CD14-positive monocyte (primary cell): ENCODE measurements around the gene GFRA3. TPM values are rescaled to one million over a fixed set of nuclear protein-coding genes. Genes with fewer than 3 reads are reported as not detected.

ENCODE experiments used
- DNase-seq, 3 donors: peaks; one replicate each; pipeline ENCODE4 v3.0.0-alpha.2; 2011 to 2022
- H2AFZ ChIP-seq: 2 replicates; pipeline ENCODE4 v1.6.0; 2012; ENCODE audit warnings: mild to moderate bottlenecking, low read depth, low read length, inconsistent platforms; ENCODE audit not compliant: insufficient read depth, poor library complexity, severe bottlenecking
- H3K27ac ChIP-seq, 2 donors: 1 replicate in 1 of 2; 2 replicates in 1 of 2; pipeline ENCODE4 v1.5.1; 2012 to 2013; ENCODE audit warnings: low read length in 2 of 2, control low read depth in 1 of 2, inconsistent platforms in 1 of 2, low read depth in 1 of 2, mild to moderate bottlenecking in 1 of 2
- H3K27me3 ChIP-seq, 2 donors: one replicate each; pipeline versions ENCODE4 v1.6.0 to v1.6.1; 2011 to 2013; ENCODE audit warnings: low read length in 2 of 2; ENCODE audit not compliant: control insufficient read depth in 2 of 2, insufficient read depth in 2 of 2
- H3K36me3 ChIP-seq, 2 donors: replicated peaks in 1 of 2; 1 replicate in 1 of 2; 2 replicates in 1 of 2; pipeline versions ENCODE4 v1.5.1 to v1.6.1; 2012 to 2013; ENCODE audit warnings: low read length in 2 of 2, control low read depth in 1 of 2, inconsistent platforms in 1 of 2, mild to moderate bottlenecking in 1 of 2; ENCODE audit not compliant: insufficient read depth in 2 of 2, control insufficient read depth in 1 of 2
- H3K4me1 ChIP-seq, 2 donors: 1 replicate in 1 of 2; 2 replicates in 1 of 2; pipeline versions ENCODE4 v1.5.1 to v1.6.1; 2012 to 2013; ENCODE audit warnings: low read length in 2 of 2, control low read depth in 1 of 2, inconsistent platforms in 1 of 2, mild to moderate bottlenecking in 1 of 2, moderate library complexity in 1 of 2; ENCODE audit not compliant: insufficient read depth in 2 of 2, control insufficient read depth in 1 of 2
- H3K4me2 ChIP-seq: replicated peaks from 2 replicates; pipeline ENCODE3; 2012; ENCODE audit warnings: low read length, moderate library complexity, mild to moderate bottlenecking; ENCODE audit not compliant: poor library complexity, severe bottlenecking; ENCODE audit errors: extremely low read depth
- H3K4me3 ChIP-seq, 3 experiments: fragments of 200-600 bp in 1 of 3; sonication (generic) in 1 of 3; replicated peaks in 1 of 3; 1 replicate in 2 of 3; 2 replicates in 1 of 3; pipeline ENCODE4 v1.5.1; 2011 to 2013; ENCODE audit warnings: low read length in 3 of 3, mild to moderate bottlenecking in 3 of 3, control low read depth in 2 of 3, low read depth in 2 of 3, inconsistent platforms in 1 of 3, moderate library complexity in 1 of 3
- H3K79me2 ChIP-seq: 2 replicates; pipeline ENCODE4 v1.6.0; 2012; ENCODE audit warnings: mild to moderate bottlenecking, control low read depth, inconsistent platforms, low read length, moderate library complexity; ENCODE audit not compliant: insufficient read depth
- H3K9ac ChIP-seq: 2 replicates; pipeline ENCODE4 v1.6.0; 2017; ENCODE audit warnings: low read length, mild to moderate bottlenecking; ENCODE audit not compliant: insufficient read depth, poor library complexity, severe bottlenecking
- H3K9me3 ChIP-seq, 2 donors: replicated peaks in 1 of 2; 1 replicate in 1 of 2; 2 replicates in 1 of 2; pipeline versions ENCODE4 v1.5.1 to v1.6.1; 2012 to 2013; ENCODE audit warnings: low read length in 2 of 2, control low read depth in 1 of 2; ENCODE audit not compliant: control insufficient read depth in 1 of 2, insufficient read depth in 1 of 2
- H4K20me1 ChIP-seq: 2 replicates; pipeline ENCODE4 v1.6.0; 2012; ENCODE audit warnings: mild to moderate bottlenecking, low read length, control low read depth, moderate library complexity; ENCODE audit not compliant: insufficient read depth
- H3K27ac Mint-ChIP-seq, 7 donors: one replicate each; pipeline ENCODE4 v1.8.0; 2020; ENCODE audit warnings: mild to moderate bottlenecking in 7 of 7, mixed read lengths in 7 of 7, moderate library complexity in 6 of 7, inconsistent platforms in 2 of 7
- H3K27me3 Mint-ChIP-seq, 3 donors: one replicate each; pipeline ENCODE4 v1.8.0; 2021 to 2022; ENCODE audit warnings: low read depth in 3 of 3, mild to moderate bottlenecking in 3 of 3, mixed read lengths in 3 of 3, moderate library complexity in 3 of 3, inconsistent platforms in 1 of 3
- H3K36me3 Mint-ChIP-seq, 2 donors: one replicate each; pipeline ENCODE4 v1.8.0; 2020; ENCODE audit warnings: mixed read lengths in 2 of 2, inconsistent platforms in 1 of 2, mild to moderate bottlenecking in 1 of 2
- H3K4me1 Mint-ChIP-seq: one replicate; pipeline ENCODE4 v1.8.0; 2020; ENCODE audit warnings: mild to moderate bottlenecking, mixed read lengths
- H3K4me3 Mint-ChIP-seq, 2 donors: one replicate each; pipeline ENCODE4 v1.8.0; 2020; ENCODE audit warnings: mild to moderate bottlenecking in 2 of 2, mixed read lengths in 2 of 2, moderate library complexity in 1 of 2
- H3K9me3 Mint-ChIP-seq, 7 donors: one replicate each; pipeline ENCODE4 v1.8.0; 2020 to 2022; ENCODE audit warnings: mixed read lengths in 7 of 7, mild to moderate bottlenecking in 6 of 7, moderate library complexity in 6 of 7, inconsistent platforms in 2 of 7
- CTCF ChIP-seq: fragments of 200-600 bp; IDR thresholded peaks from one replicate; pipeline ENCODE4 v1.8.0; 2022; ENCODE audit warnings: antibody characterized with exemption, mild to moderate bottlenecking
- WGBS: methylation state at CpG from one replicate; pipeline ENCODE4 v1.1.5; 2013; ENCODE audit warnings: missing lambda C conversion rate; ENCODE audit not compliant: insufficient coverage; 5-methylcytosine and 5-hydroxymethylcytosine counted together
- intact Hi-C, 2 donors: fragments of 100-400 bp; cut with micrococcal nuclease; formaldehyde crosslinking; loops; one replicate each; pipeline versions ENCODE4 v1.15.0 to v1.15.1; 2023
- polyA plus RNA-seq, 3 donors: library from polyadenylated mRNA; depleted of rRNA in 1 of 3; unstranded in 2 of 3; stranded (reverse) in 1 of 3; fragments of 300-500 nt in 2 of 3; fragments of >200 nt in 1 of 3; fragmentation: Illumina TruSeq in 2 of 3; gene quantifications; 1 replicate in 2 of 3; 2 replicates in 1 of 3; pipeline ENCODE4 v1.2.3, GENCODE V29; 2012 to 2021

The GFRA3 gene
- polyA plus RNA-seq, 3 donors, result not detected

DNA sequence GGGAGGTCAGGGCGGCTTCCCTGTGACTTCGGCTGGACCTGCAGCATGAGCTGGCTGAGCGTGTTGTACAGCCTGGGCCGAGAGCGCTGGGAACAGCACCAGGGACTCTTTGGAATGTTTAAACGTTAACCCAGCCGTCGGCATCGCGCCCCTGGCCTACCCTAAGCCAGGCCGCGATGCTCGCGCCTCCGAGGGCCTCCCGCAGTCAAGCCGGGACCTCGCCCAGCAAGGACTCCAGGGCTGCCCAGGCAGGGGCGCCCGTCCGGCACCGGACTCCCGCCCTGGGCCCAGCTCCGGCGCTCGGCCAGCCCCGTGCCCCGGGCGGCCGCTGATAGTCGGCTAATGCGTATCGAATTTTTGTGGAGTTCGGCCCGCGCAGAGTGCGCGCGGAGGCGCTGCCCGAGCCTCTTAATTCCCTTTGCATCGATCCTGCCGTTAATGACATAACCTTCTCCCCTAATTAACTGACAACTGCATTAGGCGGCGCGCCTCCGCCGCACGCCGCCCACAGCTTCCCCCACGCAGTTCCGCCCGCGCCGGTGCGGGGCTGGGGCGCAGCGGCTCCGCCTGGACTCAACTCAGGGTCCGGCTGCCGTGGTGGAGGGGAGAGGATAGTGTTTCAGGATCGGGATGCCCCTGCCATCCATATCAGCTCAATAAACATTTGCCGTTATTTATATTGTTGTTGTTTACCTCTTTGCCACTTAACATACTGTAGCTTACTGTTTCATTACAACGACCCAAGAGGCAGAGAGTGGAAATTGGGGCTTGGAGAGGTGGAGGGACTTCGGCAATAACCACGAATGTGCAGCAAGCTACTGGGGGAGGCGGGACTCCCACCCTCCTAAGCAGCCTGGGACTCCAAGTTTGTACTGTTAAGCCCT lies 32.5 kb downstream of the GFRA3 start:
- TF ChIP-seq CTCF, result no peak
- peak in 1 of 3 donors; percentile 8 for DNase-seq
- peak overlapping the region; percentile 83 for H3K4me2 ChIP-seq
- H3K9me3 Mint-ChIP-seq, result no peaks in the 10 kb centered on the region
- peak overlapping the region; percentile 71 to 83 for H3K4me3 Mint-ChIP-seq
- intact Hi-C loops, result no loop called here
- H3K9ac ChIP-seq, result peak overlapping the region; percentile 52
- no peaks in the 10 kb centered on the region for H3K36me3 Mint-ChIP-seq
- peaks cover 2 to 19% of the 10 kb centered on the region in 2 donors for H3K27me3 ChIP-seq
- H3K27ac Mint-ChIP-seq, result no peak overlapping the region
- H3K36me3 ChIP-seq, result no peaks in the 10 kb centered on the region
- peaks cover 20% of the 10 kb centered on the region for H3K4me1 Mint-ChIP-seq
- H3K27ac ChIP-seq, result no peak overlapping the region
- peak overlapping the region; percentile 14 to 75 (median 25) for H3K4me3 ChIP-seq
- no peaks in the 10 kb centered on the region for H3K79me2 ChIP-seq
- H2AFZ ChIP-seq, result peak overlapping the region; percentile 78
- H3K9me3 ChIP-seq, result no peaks in the 10 kb centered on the region
- WGBS, result 6% methylated on average over 43 of the region's 67 CpGs
- no peaks in the 10 kb centered on the region for H4K20me1 ChIP-seq
- H3K4me1 ChIP-seq, result peaks cover 16 to 19% of the 10 kb centered on the region in 2 donors
- peaks cover 17 to 34% (median 25%) of the 10 kb centered on the region in 3 donors for H3K27me3 Mint-ChIP-seq

DNA sequence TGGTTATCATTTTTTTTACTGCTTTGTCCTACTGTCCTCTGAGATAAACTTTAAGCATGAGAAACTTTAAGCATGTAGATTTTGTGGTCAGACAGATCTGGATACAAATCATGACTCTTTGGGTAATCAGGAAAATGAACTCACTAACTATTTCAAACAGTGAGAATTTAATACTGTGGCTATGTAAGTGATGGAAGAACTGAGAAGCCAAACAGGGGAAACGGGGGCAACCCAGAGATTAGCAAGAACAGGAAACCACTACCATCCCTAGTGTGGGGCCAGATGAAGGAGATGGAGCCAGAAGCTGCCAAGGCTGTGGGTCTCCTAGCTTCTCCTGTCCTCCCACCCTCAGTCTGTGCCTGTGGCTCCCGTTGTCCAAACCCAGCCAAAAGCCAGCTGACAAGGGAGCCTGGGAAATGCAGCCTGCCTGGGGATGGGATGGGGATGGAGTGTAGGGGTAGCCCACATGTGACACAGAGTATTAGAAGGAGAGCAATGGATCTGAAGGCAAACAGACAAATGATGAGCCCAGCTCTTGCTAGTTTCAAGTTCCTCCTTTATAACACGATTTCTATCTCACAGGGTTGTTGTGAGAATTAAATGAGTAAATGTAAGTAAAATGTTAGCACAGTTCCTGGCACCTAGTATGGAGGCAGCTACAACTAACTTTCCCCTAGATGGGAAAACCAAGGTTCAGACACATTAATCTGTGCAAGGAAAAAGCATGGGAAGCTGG lies 33.6 kb downstream of the GFRA3 start:
- H3K4me3 Mint-ChIP-seq, result peak overlapping the region in 1 of 2 donors; percentile 83
- no peaks in the 10 kb centered on the region for H3K79me2 ChIP-seq
- H3K4me1 Mint-ChIP-seq, result peaks cover 20% of the 10 kb centered on the region
- H3K9me3 ChIP-seq, result no peaks in the 10 kb centered on the region
- H3K27me3 Mint-ChIP-seq, result peaks cover 17 to 34% (median 25%) of the 10 kb centered on the region in 3 donors
- no peak overlapping the region for H3K9ac ChIP-seq
- H3K4me3 ChIP-seq, result peak overlapping the region in 1 of 3 experiments; percentile 75
- H3K4me1 ChIP-seq, result peaks cover 16 to 19% of the 10 kb centered on the region in 2 donors
- H4K20me1 ChIP-seq, result no peaks in the 10 kb centered on the region
- no peak overlapping the region for H3K27ac ChIP-seq
- peak overlapping the region in 1 of 7 donors; percentile 5 for H3K27ac Mint-ChIP-seq
- H3K36me3 Mint-ChIP-seq, result no peaks in the 10 kb centered on the region
- no peaks in the 10 kb centered on the region for H3K36me3 ChIP-seq
- no peak for DNase-seq
- no peak for TF ChIP-seq CTCF
- H2AFZ ChIP-seq, result peak overlapping the region; percentile 21
- no CpG with 5 or more reads among the region's 3 CpGs for WGBS
- intact Hi-C loops, result no loop called here
- peak overlapping the region; percentile 83 for H3K4me2 ChIP-seq
- no peaks in the 10 kb centered on the region for H3K9me3 Mint-ChIP-seq
- H3K27me3 ChIP-seq, result peaks cover 2 to 19% of the 10 kb centered on the region in 2 donors
